Tibial nerve (tissue), 4 donors: ENCODE measurements around the gene ITGAL. TPM values are rescaled to one million over a fixed set of nuclear protein-coding genes. Genes with fewer than 3 reads are reported as not detected.
"Not testable (repeated sequence)": the region's sequence is repeated elsewhere in the genome, so short reads cannot be mapped to it uniquely, and the experiment has no call there.

Source experiments
- DNase-seq, 2 donors: peaks; one replicate each; pipeline ENCODE4 v3.0.0-alpha.2; 2019; ENCODE audit warnings: low spot score in 2 of 2
- H3K27ac ChIP-seq, 4 donors: fragments of 200-600 bp; sonication (generic) in 3 of 4; one replicate each; pipeline ENCODE4 v1.5.1; 2017 to 2019; ENCODE audit warnings: mild to moderate bottlenecking in 1 of 4
- H3K27me3 ChIP-seq, 2 donors: fragments of 200-600 bp; sonication (generic) in 1 of 2; one replicate each; pipeline versions ENCODE4 v1.5.1 to v1.6.0; 2017 to 2019
- H3K36me3 ChIP-seq, 3 donors: fragments of 200-600 bp; sonication (generic); one replicate each; pipeline ENCODE4 v1.5.1; 2018 to 2019
- H3K4me1 ChIP-seq, 4 donors: fragments of 200-600 bp; sonication (generic) in 3 of 4; one replicate each; pipeline ENCODE4 v1.5.1; 2017 to 2019
- H3K4me3 ChIP-seq, 4 donors: fragments of 200-600 bp; sonication (generic) in 3 of 4; one replicate each; pipeline ENCODE4 v1.5.1; 2017 to 2019; ENCODE audit warnings: mild to moderate bottlenecking in 1 of 4, moderate library complexity in 1 of 4
- H3K9me3 ChIP-seq, 4 donors: fragments of 200-600 bp; sonication (generic) in 3 of 4; one replicate each; pipeline ENCODE4 v1.5.1; 2017 to 2019
- CTCF ChIP-seq, 5 experiments: fragments of 200-600 bp in 3 of 5; fragments of 450-650 bp in 2 of 5; sonication (generic) in 3 of 5; IDR thresholded peaks; one replicate each; pipeline ENCODE4 v1.5.1; 2016 to 2019; ENCODE audit warnings: antibody characterized with exemption in 5 of 5, mild to moderate bottlenecking in 3 of 5, moderate library complexity in 2 of 5
- EP300 ChIP-seq, 2 donors: sonication (generic); formaldehyde crosslinking; IDR thresholded peaks; one replicate each; pipeline ENCODE4 v1.6.1; 2017; ENCODE audit warnings: antibody characterized with exemption in 2 of 2, mild to moderate bottlenecking in 1 of 2
- POLR2A ChIP-seq, 2 donors: fragments of 450-650 bp; IDR thresholded peaks; one replicate each; pipeline ENCODE4 v1.6.1; 2017; ENCODE audit warnings: antibody characterized with exemption in 2 of 2, mild to moderate bottlenecking in 2 of 2, moderate library complexity in 2 of 2
- WGBS, 2 donors: methylation state at CpG; one replicate each; pipeline ENCODE4 v1.1.5; 2018; 5-methylcytosine and 5-hydroxymethylcytosine counted together
- total RNA-seq, 4 donors: library from RNA; depleted of rRNA; stranded (reverse); fragments of >200 nt; gene quantifications; one replicate each; pipeline ENCODE4 v1.1.0, GENCODE V29; 2016

The ITGAL gene
- total RNA-seq, 4 donors from 2014 or later, result 2.4 to 8.8 (median 2.9) TPM

GRCh38 chr16:30476991-30477390 is 4.4 kb downstream of the ITGAL start:
- Histone ChIP-seq H3K27me3 (peaks cover 0 to 29% of the 10 kb centered on the region in 2 donors), H3K27ac (no peak overlapping the region), H3K4me1 (no peaks in the 10 kb centered on the region), H3K4me3 (no peak overlapping the region), H3K36me3 (no peaks in the 10 kb centered on the region), H3K9me3 (no peaks in the 10 kb centered on the region)
- no peak for TF ChIP-seq EP300 (IDR thresholded peaks at IDR 0.05)
- TF ChIP-seq POLR2A (IDR thresholded peaks at IDR 0.05), result no peak
- no peak for TF ChIP-seq CTCF (IDR thresholded peaks at IDR 0.05)
- DNase-seq, result no peak
- 66 to 72% methylated on average over 3 of the region's 3 CpGs for WGBS, 2 donors

GRCh38 chr16:30477773-30478172 is 5.2 kb downstream of the ITGAL start:
- 80 to 92% methylated on average over 3 of the region's 3 CpGs for WGBS, 2 donors
- peaks cover 0 to 21% of the 10 kb centered on the region in 2 donors for H3K27me3 ChIP-seq
- DNase-seq, H3K4me1 ChIP-seq, H3K27ac ChIP-seq, H3K36me3 ChIP-seq, H3K4me3 ChIP-seq, H3K9me3 ChIP-seq: not testable (repeated sequence)

- H3K27me3 ChIP-seq, result peaks cover 0 to 10% of the 10 kb centered on the region in 2 donors
- no peaks in the 10 kb centered on the region for H3K9me3 ChIP-seq
- DNase-seq, result no peak
- no peak overlapping the region for H3K27ac ChIP-seq
- 86 to 88% methylated on average over 12 of the region's 12 CpGs for WGBS, 2 donors
- no peak overlapping the region for H3K4me3 ChIP-seq
- TF ChIP-seq CTCF (IDR thresholded peaks at IDR 0.05) (no peak), POLR2A (IDR thresholded peaks at IDR 0.05) (no peak)
- no peaks in the 10 kb centered on the region for H3K4me1 ChIP-seq
- H3K36me3 ChIP-seq, result no peaks in the 10 kb centered on the region
Observed at GRCh38 chr16:30478766-30479478, 6.4 kb downstream of the ITGAL start.

- Histone ChIP-seq H3K4me1 (no peaks in the 10 kb centered on the region), H3K36me3 (no peaks in the 10 kb centered on the region), H3K4me3 (no peak overlapping the region), H3K27me3 (no peaks in the 10 kb centered on the region), H3K9me3 (no peaks in the 10 kb centered on the region), H3K27ac (no peak overlapping the region)
- 72 to 77% methylated on average over 5 of the region's 5 CpGs for WGBS, 2 donors
- no peak for TF ChIP-seq POLR2A (IDR thresholded peaks at IDR 0.05)
- no peak for TF ChIP-seq EP300 (IDR thresholded peaks at IDR 0.05)
- TF ChIP-seq CTCF (IDR thresholded peaks at IDR 0.05), result no peak
- DNase-seq, result no peak
Observed at GRCh38 chr16:30481381-30481780, 8.8 kb downstream of the ITGAL start.

GRCh38 chr16:30482366-30482765 is 9.8 kb downstream of the ITGAL start:
- H3K9me3 ChIP-seq, result no peaks in the 10 kb centered on the region
- H3K4me1 ChIP-seq, result no peaks in the 10 kb centered on the region
- DNase-seq, result no peak
- H3K4me3 ChIP-seq, result no peak overlapping the region
- TF ChIP-seq CTCF (IDR thresholded peaks at IDR 0.05), result no peak
- TF ChIP-seq POLR2A (IDR thresholded peaks at IDR 0.05), result no peak
- TF ChIP-seq EP300 (IDR thresholded peaks at IDR 0.05), result no peak
- WGBS, 2 donors, result 86 to 97% methylated on average over 3 of the region's 3 CpGs
- H3K27me3 ChIP-seq, result no peaks in the 10 kb centered on the region
- no peaks in the 10 kb centered on the region for H3K36me3 ChIP-seq
- H3K27ac ChIP-seq, result no peak overlapping the region

- TF ChIP-seq POLR2A (IDR thresholded peaks at IDR 0.05), result no peak
- TF ChIP-seq EP300 (IDR thresholded peaks at IDR 0.05), result no peak
- Histone ChIP-seq H3K27ac (no peak overlapping the region), H3K9me3 (no peaks in the 10 kb centered on the region), H3K4me1 (no peaks in the 10 kb centered on the region), H3K4me3 (no peak overlapping the region), H3K27me3 (no peaks in the 10 kb centered on the region), H3K36me3 (no peaks in the 10 kb centered on the region)
- no peak for DNase-seq
Observed at GRCh38 chr16:30484887-30485286, 12.3 kb downstream of the ITGAL start.
